ENCODE results near the gene CCNY.
"Not testable (repeated sequence)": the region's sequence is repeated elsewhere in the genome, so short reads cannot be mapped to it uniquely, and the experiment has no call there.

Gene CCNY

DNA sequence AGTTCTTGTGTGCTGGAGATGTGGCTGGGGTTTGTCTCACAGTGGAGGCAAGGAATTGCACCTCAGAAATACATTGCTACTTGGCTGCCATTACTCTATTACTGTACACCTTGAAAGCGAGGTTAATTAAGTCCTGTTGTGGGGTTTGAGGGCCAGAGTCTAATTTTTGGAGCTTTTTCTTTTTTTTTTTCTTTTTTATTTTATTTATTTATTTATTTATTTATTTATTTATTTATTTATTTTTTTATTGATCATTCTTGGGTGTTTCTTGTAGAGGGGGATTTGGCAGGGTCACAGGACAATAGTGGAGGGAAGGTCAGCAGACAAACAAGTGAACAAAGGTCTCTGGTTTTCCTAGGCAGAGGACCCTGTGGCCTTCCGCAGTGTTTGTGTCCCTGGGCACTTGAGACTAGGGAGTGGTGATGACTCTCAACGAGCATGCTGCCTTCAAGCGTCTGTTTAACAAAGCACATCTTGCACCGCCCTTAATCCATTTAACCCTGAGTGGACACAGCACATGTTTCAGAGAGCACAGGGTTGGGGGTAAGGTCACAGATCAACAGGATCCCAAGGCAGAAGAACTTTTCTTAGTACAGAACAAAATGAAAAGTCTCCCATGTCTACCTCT, 69.8 kb downstream of the CCNY start:
- DNase-seq (ENCODE audit: low read depth), result not testable (repeated sequence)

- DNase-seq (ENCODE audit: low read depth), result not testable (repeated sequence)
Observed at GRCh38 chr10:35407696-35408095, 71.4 kb downstream of the CCNY start.

DNA sequence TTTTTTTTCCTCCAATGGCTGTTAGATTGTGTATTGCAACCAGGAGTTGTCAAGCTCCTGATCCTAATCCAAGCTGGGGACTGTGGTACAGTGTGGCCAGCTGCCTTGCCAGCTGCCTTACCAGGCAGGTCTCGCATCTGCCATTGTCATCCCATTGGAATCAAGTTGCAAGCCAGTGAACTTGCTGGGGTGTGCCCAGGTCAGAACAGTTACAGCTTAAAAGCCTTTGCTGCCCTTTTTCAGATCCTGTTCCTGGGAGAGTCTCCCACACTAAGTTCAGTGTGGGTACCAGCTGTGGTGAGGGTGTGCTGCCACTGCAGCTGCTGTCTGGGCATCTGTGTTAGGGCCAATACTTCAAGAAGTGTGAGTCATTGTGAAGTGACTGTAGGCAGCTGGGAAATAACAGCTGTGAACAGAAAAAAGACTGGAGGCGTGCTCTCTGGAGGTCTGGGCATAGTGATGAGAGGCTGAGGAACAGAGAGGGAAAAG, 72.8 kb downstream of the CCNY start:
- DNase-seq (ENCODE audit: low read depth), result peak; percentile 35

GRCh38 chr10:35409808-35410207, 73.5 kb downstream of the CCNY start:
- DNase-seq (ENCODE audit: low read depth), result no peak

GRCh38 chr10:35412003-35412723, 75.9 kb downstream of the CCNY start:
- no peak for DNase-seq (ENCODE audit: low read depth)

DNA sequence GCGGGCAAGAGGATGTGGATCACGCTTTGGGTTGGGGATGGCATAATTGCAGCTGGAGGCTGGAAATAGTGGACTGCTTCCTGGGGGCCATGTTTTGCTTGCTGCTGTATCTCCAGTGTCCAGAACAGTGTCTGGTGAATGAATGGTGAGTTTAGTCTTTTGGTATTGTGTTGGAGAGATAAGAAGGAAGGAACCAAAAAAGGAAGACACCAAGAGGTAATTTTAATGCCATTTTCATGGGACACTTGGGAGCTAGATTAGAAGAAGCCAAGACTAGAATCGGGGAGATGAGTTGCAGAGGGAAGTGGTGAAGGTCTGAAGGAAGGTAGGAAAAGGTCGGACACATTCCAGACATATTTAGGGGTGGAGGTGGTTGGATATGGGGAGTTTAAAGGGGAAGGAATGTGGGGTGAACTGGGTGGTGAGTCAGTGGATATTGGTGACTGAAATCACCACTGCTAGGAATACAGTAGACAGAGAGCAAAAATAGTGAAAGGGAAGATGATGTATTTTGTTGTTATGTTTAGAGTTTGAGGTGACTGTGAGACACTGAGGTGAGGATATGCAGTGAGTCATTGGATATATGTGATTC, 76.7 kb downstream of the CCNY start:
- DNase-seq (ENCODE audit: low read depth), result peak; percentile 56

GRCh38 chr10:35413985-35414861, 77.9 kb downstream of the CCNY start:
- DNase-seq (ENCODE audit: low read depth), result no peak

GRCh38 chr10:35415505-35415904, 79.2 kb downstream of the CCNY start:
- no peak for DNase-seq (ENCODE audit: low read depth)

- no peak for DNase-seq (ENCODE audit: low read depth)
Observed at GRCh38 chr10:35416619-35417312, 80.5 kb downstream of the CCNY start.

DNA sequence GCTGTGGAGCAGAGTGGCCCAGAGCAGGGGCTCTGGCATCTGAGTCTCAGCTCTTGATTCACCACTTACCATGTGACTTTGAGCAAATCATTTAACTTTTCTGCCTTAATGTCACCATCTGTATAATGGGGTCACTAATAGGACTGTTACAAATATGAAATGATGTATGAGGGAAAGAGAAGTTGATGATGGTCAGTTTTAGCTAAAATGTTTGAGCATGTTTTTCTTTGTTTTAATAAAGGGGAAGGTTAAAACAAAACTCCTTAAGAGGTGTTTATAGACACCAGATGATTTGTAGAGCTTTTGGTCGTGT, 81.0 kb downstream of the CCNY start:
- DNase-seq (ENCODE audit: low read depth), result no peak

GRCh38 chr10:35417795-35418194, 81.5 kb downstream of the CCNY start:
- DNase-seq (ENCODE audit: low read depth), result no peak

DNA sequence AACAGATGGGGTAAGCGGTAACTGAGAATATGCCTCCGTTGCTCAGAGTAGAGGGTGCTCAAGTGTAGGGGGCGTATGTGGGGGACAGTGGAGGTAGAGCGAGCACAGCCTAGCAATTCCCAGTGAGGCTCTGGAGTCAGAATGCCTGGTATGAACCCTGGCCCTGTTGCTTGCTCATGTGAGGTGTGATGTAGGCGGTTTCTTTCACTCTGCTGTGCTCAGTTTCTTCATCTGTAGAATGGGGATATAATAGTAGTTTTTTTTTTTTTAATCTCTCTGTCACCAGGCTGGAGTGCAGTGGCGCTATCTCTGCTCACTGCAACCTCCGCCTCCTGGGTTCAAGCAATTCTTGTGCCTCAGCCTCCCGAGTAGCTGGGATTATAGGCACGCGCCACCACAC, 82.3 kb downstream of the CCNY start:
- DNase-seq (ENCODE audit: low read depth), result not testable (repeated sequence)

GRCh38 chr10:35420044-35420443, 83.7 kb downstream of the CCNY start:
- DNase-seq (ENCODE audit: low read depth), result no peak

DNA sequence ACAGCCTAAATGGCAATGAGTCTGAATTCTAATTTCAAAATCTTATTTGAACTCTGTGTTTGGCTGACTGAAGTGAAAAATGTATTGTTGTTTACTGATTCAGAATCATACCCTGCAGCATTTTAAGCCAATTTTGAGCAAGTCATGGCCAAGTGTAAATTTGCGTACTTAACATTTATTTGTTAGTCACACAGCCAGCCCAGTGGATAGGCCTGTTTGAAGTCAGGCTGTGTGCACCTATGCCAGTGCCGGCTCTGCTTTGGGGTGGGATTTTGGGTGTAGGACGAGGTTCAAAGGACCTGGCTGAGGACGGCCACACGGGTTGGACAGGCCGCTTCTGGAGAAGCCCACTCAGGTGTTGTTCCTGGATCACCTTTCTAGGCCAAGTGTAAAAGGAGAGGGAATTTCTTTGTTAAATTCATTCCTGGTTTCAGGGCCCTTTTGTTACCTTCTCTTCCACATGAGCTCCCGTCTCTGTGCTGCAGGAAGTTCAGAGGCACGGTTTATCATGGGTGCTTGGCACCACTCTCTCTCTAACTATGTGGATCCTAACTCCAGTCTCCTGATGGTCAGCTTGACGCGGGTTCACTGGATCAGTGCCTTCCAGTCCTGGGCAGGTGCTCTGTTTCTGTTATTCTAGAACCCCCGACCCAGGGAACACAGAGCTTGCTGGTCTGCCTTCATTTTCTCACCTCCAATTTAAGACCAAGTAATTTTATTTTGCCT, 84.7 kb downstream of the CCNY start:
- no peak for DNase-seq (ENCODE audit: low read depth)

- peak; percentile 50 for DNase-seq (ENCODE audit: low read depth)
Observed at GRCh38 chr10:35421553-35422178, 85.4 kb downstream of the CCNY start.

DNA sequence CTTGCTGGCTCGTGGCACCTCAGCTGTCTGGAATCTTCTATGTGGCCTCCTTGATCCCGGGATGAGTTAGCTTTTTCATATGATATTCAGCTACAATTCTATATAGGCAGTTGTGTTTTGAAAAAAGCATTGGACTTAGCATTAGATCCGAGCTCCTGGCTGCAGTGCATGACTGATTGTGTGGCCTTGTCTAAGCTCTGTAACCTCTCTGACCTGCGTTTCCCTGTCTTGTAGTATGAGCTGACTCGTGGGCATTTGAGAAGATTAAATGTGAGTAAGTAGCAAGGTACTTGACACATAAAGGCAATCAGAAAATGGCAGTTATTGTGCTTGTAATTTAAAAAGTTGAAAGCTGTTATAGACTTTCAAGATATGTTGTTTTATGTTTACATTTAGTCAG, 85.9 kb downstream of the CCNY start:
- no peak for DNase-seq (ENCODE audit: low read depth)

DNA sequence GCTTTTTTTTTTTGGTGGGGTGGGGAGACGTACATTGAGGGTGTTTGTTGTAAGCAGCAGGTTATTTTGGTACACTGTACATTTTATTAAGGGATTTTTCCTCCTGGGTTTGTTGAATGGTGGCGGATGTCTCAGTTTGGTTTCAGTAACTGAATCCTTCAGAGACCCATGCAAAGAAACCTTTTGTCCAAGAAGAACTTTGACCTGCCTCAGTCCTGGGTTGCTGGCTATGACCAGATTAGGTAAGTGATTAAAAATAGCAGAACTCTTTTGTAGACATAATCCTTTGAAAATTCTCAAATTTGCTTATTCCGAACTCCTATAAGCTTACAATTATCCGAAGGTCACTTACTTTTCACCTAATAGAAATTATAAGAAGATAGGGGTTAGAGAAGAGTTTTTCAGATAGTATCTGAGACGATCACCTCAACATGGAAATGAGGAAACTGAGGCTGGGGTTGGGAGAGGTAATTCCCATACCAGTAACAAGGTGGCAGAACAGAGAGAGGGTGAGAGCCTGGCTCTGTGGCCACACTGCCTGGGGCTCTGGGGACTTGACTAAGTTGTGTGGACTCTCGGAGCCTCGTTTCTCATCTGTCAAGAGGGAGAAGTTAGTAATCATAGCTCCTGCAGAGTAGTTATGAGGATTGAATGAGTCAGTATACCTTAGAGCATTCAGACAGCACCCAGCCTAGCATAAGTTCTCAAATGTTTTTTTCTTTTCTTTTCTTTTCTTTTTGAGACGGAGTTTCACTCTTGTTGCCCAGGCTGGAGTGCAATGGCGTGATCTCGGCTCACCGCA, 87.4 kb downstream of the CCNY start:
- no peak for DNase-seq (ENCODE audit: low read depth)

GRCh38 chr10:35424680-35425285, 88.5 kb downstream of the CCNY start:
- DNase-seq (ENCODE audit: low read depth), result no peak

- DNase-seq (ENCODE audit: low read depth), result no peak
Observed at GRCh38 chr10:35425595-35425994, 89.3 kb downstream of the CCNY start.

Measured in HS-5 (cell line).